Lung (tissue), 12 donors: ENCODE data around the gene TEX9. TPM values are rescaled to one million over a fixed set of nuclear protein-coding genes. Genes with fewer than 3 reads are reported as not detected.
"Not testable (repeated sequence)": the region's sequence is repeated elsewhere in the genome, so short reads cannot be mapped to it uniquely, and the experiment has no call there.

Experiments
- ATAC-seq: fragments of 200-7000 bp; cut with Tn5 transposase; one replicate; pipeline ENCODE4 v1.9.1; 2020; ENCODE audit warnings: moderate number of reproducible peaks; ENCODE audit not compliant: insufficient read depth, low FRiP score
- DNase-seq, 3 donors: peaks; one replicate each; pipeline ENCODE4 v3.0.0-alpha.2; 2013 to 2017
- H3K27ac ChIP-seq, 2 donors: one replicate each; pipeline ENCODE4 v1.5.1; 2013; ENCODE audit warnings: mild to moderate bottlenecking in 2 of 2, moderate library complexity in 2 of 2, control low read depth in 1 of 2, inconsistent platforms in 1 of 2, low read depth in 1 of 2, low read length in 1 of 2
- H3K27me3 ChIP-seq, 3 donors: one replicate each; pipeline ENCODE4 v1.5.1; 2013; ENCODE audit warnings: low read length in 2 of 3; ENCODE audit not compliant: control insufficient read depth in 3 of 3, insufficient read depth in 3 of 3
- H3K36me3 ChIP-seq, 4 donors: one replicate each; pipeline ENCODE4 v1.5.1; 2013; ENCODE audit warnings: low read length in 4 of 4, mild to moderate bottlenecking in 1 of 4, moderate library complexity in 1 of 4; ENCODE audit not compliant: control insufficient read depth in 4 of 4, insufficient read depth in 4 of 4
- H3K4me1 ChIP-seq, 5 donors: one replicate each; pipeline ENCODE4 v1.5.1; 2013; ENCODE audit warnings: low read length in 5 of 5, mild to moderate bottlenecking in 2 of 5, moderate library complexity in 1 of 5; ENCODE audit not compliant: control insufficient read depth in 5 of 5, insufficient read depth in 5 of 5
- H3K4me3 ChIP-seq: one replicate; pipeline ENCODE4 v1.5.1; 2013; ENCODE audit warnings: mild to moderate bottlenecking, control low read depth, moderate library complexity
- H3K9ac ChIP-seq, 2 donors: one replicate each; pipeline ENCODE4 v1.5.1; 2013; ENCODE audit warnings: low read length in 2 of 2, control low read depth in 1 of 2; ENCODE audit not compliant: insufficient read depth in 1 of 2
- H3K9me3 ChIP-seq, 4 donors: one replicate each; pipeline ENCODE4 v1.5.1; 2013; ENCODE audit warnings: low read length in 3 of 4, mild to moderate bottlenecking in 1 of 4, moderate library complexity in 1 of 4; ENCODE audit not compliant: control insufficient read depth in 4 of 4, insufficient read depth in 3 of 4
- CTCF ChIP-seq: IDR thresholded peaks from 2 replicates; pipeline ENCODE4 v1.5.1; 2012; ENCODE audit warnings: mild to moderate bottlenecking; ENCODE audit errors: control extremely low read depth, extremely low read depth
- WGBS, 2 donors: extraction: QIAGEN DNeasy Blood & Tissue Kit; methylation state at CpG; one replicate each; pipeline ENCODE4 v1.1.7; 2013; 5-methylcytosine and 5-hydroxymethylcytosine counted together
- polyA plus RNA-seq, 2 donors: library from polyadenylated mRNA; stranded (reverse); fragments of 200-250 nt; gene quantifications; one replicate each; pipeline ENCODE4 v1.2.1, GENCODE V29; 2013
- total RNA-seq, 2 donors: library from RNA; depleted of rRNA in 1 of 2; stranded (reverse); fragments of >200 nt in 1 of 2; gene quantifications; one replicate each; pipeline ENCODE4 v1.2.1, GENCODE V29; 2014 to 2021
- donor health status: control.
- donor health status: control.
- donor health status: Bipolar disorder and iron deficiency.
- donor health status: healthy.
- donor health status: DM: yes; HTN: yes; CAD: no.

TEX9 gene
- total and polyA plus RNA-seq, 4 donors: 3.5 to 46.3 (median 11.0) TPM

- no peak for ATAC-seq
Measured at GRCh38 chr15:56371495-56372147, 6.4 kb downstream of the TEX9 start.

GRCh38 chr15:56374693-56375092 lies 9.5 kb downstream of the TEX9 start:
- H3K27me3 ChIP-seq, H3K9me3 ChIP-seq, H3K9ac ChIP-seq, H3K36me3 ChIP-seq, H3K27ac ChIP-seq, ATAC-seq, DNase-seq, H3K4me3 ChIP-seq, H3K4me1 ChIP-seq: not testable (repeated sequence)
- 92 to 99% methylated on average over 2 of the region's 2 CpGs for WGBS, 2 donors

More at GRCh38 chr15:56371495-56372147, 6.4 kb downstream of the TEX9 start:
- TF ChIP-seq CTCF: no peak
- no peaks in the 10 kb centered on the region for H3K9me3 ChIP-seq
- no peak for DNase-seq
- H3K36me3 ChIP-seq: no peaks in the 10 kb centered on the region
- no peak overlapping the region for H3K9ac ChIP-seq
- H3K4me1 ChIP-seq: peaks cover 0 to 4% (median 0%) of the 10 kb centered on the region in 5 donors
- no peak overlapping the region for H3K27ac ChIP-seq
- H3K27me3 ChIP-seq: no peaks in the 10 kb centered on the region
- 77 to 88% methylated on average over 2 of the region's 2 CpGs for WGBS, 2 donors
- H3K4me3 ChIP-seq: no peak overlapping the region

GRCh38 chr15:56377822-56378221 lies 12.6 kb downstream of the TEX9 start:
- not testable (repeated sequence) for H3K4me1 ChIP-seq, H3K36me3 ChIP-seq, H3K9me3 ChIP-seq, H3K27me3 ChIP-seq, H3K27ac ChIP-seq, H3K4me3 ChIP-seq, ATAC-seq, DNase-seq, H3K9ac ChIP-seq
- WGBS, 2 donors: 95 to 96% methylated on average over 2 of the region's 2 CpGs

GRCh38 chr15:56383010-56383409 lies 17.8 kb downstream of the TEX9 start:
- no peak for ATAC-seq
- Histone ChIP-seq H3K4me1 (no peaks in the 10 kb centered on the region), H3K36me3 (peaks cover 0 to 6% (median 2%) of the 10 kb centered on the region in 4 donors), H3K9ac (no peak overlapping the region), H3K27ac (no peak overlapping the region), H3K27me3 (no peaks in the 10 kb centered on the region), H3K4me3 (no peak overlapping the region), H3K9me3 (peaks cover 0 to 4% (median 2%) of the 10 kb centered on the region in 4 donors)
- WGBS, 2 donors: 92 to 94% methylated on average over 3 of the region's 3 CpGs
- DNase-seq: no peak
- TF ChIP-seq CTCF: no peak
